HG03060 (cell line): Measurements from ENCODE around the gene MOGAT2.

ENCODE experiments used
- ATAC-seq: cut with Tn5 transposase; IDR thresholded peaks from one replicate; pipeline ENCODE4 v1.9.1; 2021; ENCODE audit warnings: low read depth, moderate number of reproducible peaks; ENCODE audit not compliant: unreplicated experiment

The MOGAT2 gene

GRCh38 chr11:75775056-75775455 lies 57.4 kb downstream of the MOGAT2 start:
- no peak for ATAC-seq

DNA sequence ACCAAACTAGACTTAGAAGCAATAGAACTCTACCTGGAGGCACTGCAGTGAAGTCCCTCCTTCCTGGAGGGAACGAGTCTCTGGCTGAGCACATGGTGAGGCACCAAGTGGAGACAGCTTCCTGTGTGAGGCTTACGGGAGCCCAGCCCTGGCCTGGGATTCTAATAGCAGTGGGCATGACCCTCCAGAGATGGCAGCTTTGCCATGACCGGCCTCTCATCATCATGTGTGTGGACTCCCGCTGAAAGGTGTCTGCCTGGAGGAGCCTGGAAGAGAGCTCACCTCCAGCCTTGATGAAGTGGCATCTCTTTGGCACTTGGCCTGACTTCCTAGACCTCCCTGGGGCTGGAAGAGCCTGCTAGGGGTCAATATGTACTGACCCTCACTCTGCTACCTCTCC lies 58.9 kb downstream of the MOGAT2 start:
- no peak for ATAC-seq

DNA sequence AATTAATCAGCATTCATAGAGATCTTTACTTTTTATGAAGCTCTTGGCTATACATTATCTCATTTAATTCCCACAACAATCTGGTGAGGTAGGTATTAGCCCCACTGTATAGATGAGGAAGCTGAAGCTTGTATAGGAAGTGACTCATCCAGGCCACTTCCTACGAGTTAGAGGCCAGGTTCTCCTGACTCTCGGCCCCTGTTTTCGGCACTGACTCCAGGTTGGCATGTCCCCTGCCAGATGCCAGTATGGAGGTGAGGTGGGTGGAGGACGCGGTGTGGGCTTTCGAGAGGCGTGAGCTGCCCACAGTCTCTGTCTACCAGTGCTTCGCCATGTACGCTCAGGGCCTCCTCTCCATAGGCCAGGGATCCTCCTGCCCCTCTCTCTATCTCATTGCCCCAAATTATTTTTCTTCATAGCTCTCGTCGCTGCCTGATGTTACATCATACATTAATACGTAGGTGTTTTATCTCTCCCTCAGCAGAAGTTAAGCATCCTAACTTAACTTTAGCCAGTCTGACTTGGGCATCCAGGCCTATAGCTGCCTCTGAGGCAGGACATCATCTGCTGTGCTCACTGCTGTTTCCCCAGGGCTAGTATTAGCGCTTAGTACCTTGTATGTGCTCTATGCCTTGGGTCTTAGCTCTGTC lies 59.9 kb downstream of the MOGAT2 start:
- ATAC-seq = no peak

DNA sequence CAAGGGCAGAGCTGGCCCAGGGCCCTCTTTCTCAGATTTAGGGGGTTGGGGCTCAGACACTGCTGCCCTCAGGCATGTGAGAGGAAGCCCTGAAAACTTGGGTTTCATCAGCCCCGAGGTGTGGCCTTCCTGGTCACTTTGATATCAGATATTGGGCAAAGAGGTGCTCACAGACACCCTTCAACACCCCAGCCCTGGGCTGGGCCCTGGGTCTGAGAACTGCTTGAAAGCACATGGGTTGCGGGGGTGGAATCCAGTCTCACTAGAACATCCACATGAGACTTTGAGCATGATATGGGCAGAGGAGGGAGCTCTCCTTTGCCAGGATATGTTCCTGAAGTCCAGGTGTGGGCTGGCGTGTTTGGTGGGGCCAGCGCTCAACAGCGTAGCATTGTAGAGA lies 61.3 kb downstream of the MOGAT2 start:
- no peak for ATAC-seq

GRCh38 chr11:75779960-75780359 lies 62.3 kb downstream of the MOGAT2 start:
- no peak for ATAC-seq

DNA sequence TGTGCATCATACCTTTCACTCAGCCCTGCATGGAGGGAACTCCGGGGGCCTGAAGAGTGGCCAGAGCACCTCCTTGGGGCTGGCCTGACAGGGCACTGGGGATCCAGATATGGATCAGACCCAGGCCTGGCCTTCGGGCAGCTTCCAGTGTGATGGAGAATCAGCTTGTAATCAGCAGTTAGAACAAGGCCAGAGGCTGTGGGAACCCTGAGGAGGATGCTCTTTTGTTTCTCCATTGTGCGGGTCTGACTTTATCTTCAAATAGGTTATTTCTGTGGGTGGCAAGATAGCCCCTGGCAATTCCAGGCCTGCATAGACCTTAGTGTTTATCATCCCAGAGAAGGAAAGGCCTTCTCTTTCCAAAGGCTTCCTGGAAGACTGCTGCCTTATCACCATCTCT lies 63.2 kb downstream of the MOGAT2 start:
- no peak for ATAC-seq

GRCh38 chr11:75781296-75781695 lies 63.7 kb downstream of the MOGAT2 start:
- ATAC-seq = no peak

DNA sequence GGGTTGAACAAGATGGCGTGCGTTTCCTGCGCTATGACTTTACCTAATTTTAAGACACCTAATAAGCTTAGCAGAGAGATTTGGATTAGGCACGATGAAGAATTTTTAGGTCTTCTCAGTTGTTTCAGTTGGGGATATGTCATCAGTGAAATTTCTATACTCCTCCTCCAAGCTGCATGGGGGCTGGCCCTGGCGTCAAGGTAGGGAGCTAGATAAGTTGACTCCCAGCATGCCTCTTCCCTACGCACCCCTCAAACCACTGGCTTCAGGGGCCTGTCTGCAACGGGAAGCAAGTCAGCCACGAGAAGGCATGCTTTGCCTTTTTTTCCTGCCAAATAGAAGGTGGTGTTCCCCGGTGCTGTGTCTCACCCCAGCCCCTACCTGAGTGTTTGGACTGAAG lies 64.2 kb downstream of the MOGAT2 start:
- no peak for ATAC-seq
